Skeletal muscle satellite cell (primary cell): Measurements from ENCODE around the gene COL12A1.

Source experiments
- H3K27me3 ChIP-seq: 2 replicates; pipeline ENCODE4 v1.7.0; 2013; ENCODE audit warnings: low read length; ENCODE audit not compliant: control insufficient read depth, insufficient read depth
- H3K36me3 ChIP-seq: 2 replicates; pipeline ENCODE4 v1.7.0; 2013; ENCODE audit warnings: mild to moderate bottlenecking, control low read depth, low read length; ENCODE audit not compliant: insufficient read depth
- H3K4me1 ChIP-seq: 2 replicates; pipeline ENCODE4 v1.7.0; 2013; ENCODE audit warnings: low read length; ENCODE audit not compliant: control insufficient read depth, insufficient read depth
- H3K4me2 ChIP-seq: 2 replicates; pipeline ENCODE4 v1.7.0; 2013; ENCODE audit warnings: mild to moderate bottlenecking, low read length
- H3K4me3 ChIP-seq: 2 replicates; pipeline ENCODE4 v1.7.0; 2013; ENCODE audit warnings: low read length
- H3K9ac ChIP-seq: 2 replicates; pipeline ENCODE4 v1.7.0; 2013; ENCODE audit warnings: mild to moderate bottlenecking, low read depth, low read length, moderate library complexity
- H3K9me3 ChIP-seq: replicated peaks from 2 replicates; pipeline ENCODE4 v1.7.0; 2013; ENCODE audit warnings: mild to moderate bottlenecking, control low read depth, low read length

COL12A1 gene

GRCh38 chr6:75076009-75076408, 129.8 kb downstream of the COL12A1 start:
- Histone ChIP-seq H3K36me3 (peaks cover 3% of the 10 kb centered on the region), H3K4me2 (no peak overlapping the region), H3K9me3 (no peaks in the 10 kb centered on the region), H3K27me3 (no peaks in the 10 kb centered on the region), H3K4me3 (no peak overlapping the region), H3K4me1 (no peaks in the 10 kb centered on the region), H3K9ac (no peak overlapping the region)

GRCh38 chr6:75070244-75070643, 135.6 kb downstream of the COL12A1 start:
- Histone ChIP-seq H3K27me3 (no peaks in the 10 kb centered on the region), H3K9me3 (no peaks in the 10 kb centered on the region), H3K36me3 (no peaks in the 10 kb centered on the region), H3K4me3 (no peak overlapping the region), H3K4me1 (no peaks in the 10 kb centered on the region), H3K9ac (no peak overlapping the region), H3K4me2 (no peak overlapping the region)

- Histone ChIP-seq H3K27me3 (no peaks in the 10 kb centered on the region), H3K4me1 (no peaks in the 10 kb centered on the region), H3K9me3 (no peaks in the 10 kb centered on the region), H3K4me3 (no peak overlapping the region), H3K9ac (no peak overlapping the region), H3K4me2 (no peak overlapping the region), H3K36me3 (no peaks in the 10 kb centered on the region)
Observed at GRCh38 chr6:75065523-75065922, 140.3 kb downstream of the COL12A1 start.

GRCh38 chr6:75052491-75052890, 153.4 kb downstream of the COL12A1 start:
- H3K27me3 ChIP-seq, result no peaks in the 10 kb centered on the region
- no peaks in the 10 kb centered on the region for H3K36me3 ChIP-seq
- H3K4me1 ChIP-seq, result peaks cover 3% of the 10 kb centered on the region
- H3K9me3 ChIP-seq, result no peaks in the 10 kb centered on the region
- H3K4me2 ChIP-seq, result no peak overlapping the region
- no peak overlapping the region for H3K4me3 ChIP-seq
- H3K9ac ChIP-seq, result no peak overlapping the region

GRCh38 chr6:75049308-75049707, 156.5 kb downstream of the COL12A1 start:
- Histone ChIP-seq H3K9me3 (no peaks in the 10 kb centered on the region), H3K27me3 (no peaks in the 10 kb centered on the region), H3K9ac (no peak overlapping the region), H3K4me2 (no peak overlapping the region), H3K4me3 (no peak overlapping the region), H3K36me3 (no peaks in the 10 kb centered on the region), H3K4me1 (peaks cover 3% of the 10 kb centered on the region)

GRCh38 chr6:75044846-75045245, 161.0 kb downstream of the COL12A1 start:
- Histone ChIP-seq H3K4me3 (no peak overlapping the region), H3K27me3 (no peaks in the 10 kb centered on the region), H3K9ac (no peak overlapping the region), H3K9me3 (no peaks in the 10 kb centered on the region), H3K4me2 (no peak overlapping the region), H3K4me1 (no peaks in the 10 kb centered on the region), H3K36me3 (no peaks in the 10 kb centered on the region)

GRCh38 chr6:75041381-75041780, 164.5 kb downstream of the COL12A1 start:
- Histone ChIP-seq H3K4me3 (no peak overlapping the region), H3K4me1 (no peaks in the 10 kb centered on the region), H3K4me2 (no peak overlapping the region), H3K9me3 (no peaks in the 10 kb centered on the region), H3K9ac (no peak overlapping the region), H3K36me3 (no peaks in the 10 kb centered on the region), H3K27me3 (no peaks in the 10 kb centered on the region)
